ENCODE results near the gene NHLRC2.
"Not testable (repeated sequence)": the region's sequence is repeated elsewhere in the genome, so short reads cannot be mapped to it uniquely, and the experiment has no call there.

NHLRC2 gene

GRCh38 chr10:113854013-113854760 is at the start of gene NHLRC2, which contains the start of gene DCLRE1A:
Gene NHLRC2, plus strand, starts transcription at chr10:113854661. Its CDS starts 212 bp downstream, at chr10:113854873.
Gene DCLRE1A, minus strand, starts transcription at chr10:113854082. Its CDS starts 900 bp downstream, at chr10:113853182.
- peak in 1 of 2 donors; percentile 35 for DNase-seq (ENCODE audit: low read depth in 2 of 2)

GRCh38 chr10:113806503-113806902 is 48.0 kb upstream of the NHLRC2 start:
- no peak for DNase-seq (ENCODE audit: low read depth in 2 of 2)

- DNase-seq (ENCODE audit: low read depth in 2 of 2) = no peak
Observed at GRCh38 chr10:113808168-113808567, 46.3 kb upstream of the NHLRC2 start.

- DNase-seq (ENCODE audit: low read depth in 2 of 2) = not testable (repeated sequence)
Observed at GRCh38 chr10:113814700-113815099, 39.8 kb upstream of the NHLRC2 start.

- DNase-seq (ENCODE audit: low read depth in 2 of 2) = no peak
Observed at GRCh38 chr10:113819989-113820388, 34.5 kb upstream of the NHLRC2 start.

GRCh38 chr10:113820507-113820906 is 34.0 kb upstream of the NHLRC2 start:
- no peak for DNase-seq (ENCODE audit: low read depth in 2 of 2)

- not testable (repeated sequence) for DNase-seq (ENCODE audit: low read depth in 2 of 2)
Observed at GRCh38 chr10:113821306-113821705, 33.2 kb upstream of the NHLRC2 start.

- no peak for DNase-seq (ENCODE audit: low read depth in 2 of 2)
Observed at GRCh38 chr10:113822174-113822573, 32.3 kb upstream of the NHLRC2 start.

- no peak for DNase-seq (ENCODE audit: low read depth in 2 of 2)
Observed at GRCh38 chr10:113823389-113823788, 31.1 kb upstream of the NHLRC2 start.

GRCh38 chr10:113825791-113826190 is 28.7 kb upstream of the NHLRC2 start:
- no peak for DNase-seq (ENCODE audit: low read depth in 2 of 2)

- DNase-seq (ENCODE audit: low read depth in 2 of 2) = not testable (repeated sequence)
Observed at GRCh38 chr10:113828567-113828966, 25.9 kb upstream of the NHLRC2 start.

GRCh38 chr10:113842171-113842570 is 12.3 kb upstream of the NHLRC2 start:
- no peak for DNase-seq (ENCODE audit: low read depth in 2 of 2)

GRCh38 chr10:113843972-113844485 is 10.4 kb upstream of the NHLRC2 start:
- no peak for DNase-seq (ENCODE audit: low read depth in 2 of 2)

GRCh38 chr10:113846036-113846435 is 8.4 kb upstream of the NHLRC2 start:
- DNase-seq (ENCODE audit: low read depth in 2 of 2) = no peak

GRCh38 chr10:113849140-113849803 is 5.2 kb upstream of the NHLRC2 start:
- no peak for DNase-seq (ENCODE audit: low read depth in 2 of 2)

GRCh38 chr10:113849946-113850345 is 4.5 kb upstream of the NHLRC2 start:
- DNase-seq (ENCODE audit: low read depth in 2 of 2) = no peak

GRCh38 chr10:113853578-113854012 is 866 bp upstream of the NHLRC2 start:
- no peak for DNase-seq (ENCODE audit: low read depth in 2 of 2)

GRCh38 chr10:113854761-113855588 is 514 bp downstream of the NHLRC2 start:
- DNase-seq (ENCODE audit: low read depth in 2 of 2) = peak in 1 of 2 donors; percentile 16

- no peak for DNase-seq (ENCODE audit: low read depth in 2 of 2)
Observed at GRCh38 chr10:113856563-113856962, 2.1 kb downstream of the NHLRC2 start.

GRCh38 chr10:113857210-113857609 is 2.7 kb downstream of the NHLRC2 start:
- no peak for DNase-seq (ENCODE audit: low read depth in 2 of 2)

GRCh38 chr10:113858541-113858940 is 4.1 kb downstream of the NHLRC2 start:
- DNase-seq (ENCODE audit: low read depth in 2 of 2) = no peak

GRCh38 chr10:113859261-113859660 is 4.8 kb downstream of the NHLRC2 start:
- DNase-seq (ENCODE audit: low read depth in 2 of 2) = no peak
